Left colon (tissue), 2 donors: ENCODE data around the gene SRY. TPM values are rescaled to one million over a fixed set of nuclear protein-coding genes. Genes with fewer than 3 reads are reported as not detected.
"Not testable (repeated sequence)": the region's sequence is repeated elsewhere in the genome, so short reads cannot be mapped to it uniquely, and the experiment has no call there.

ENCODE experiments used
- ATAC-seq: fragments of 200-7000 bp; cut with Tn5 transposase; one replicate; pipeline ENCODE4 v1.9.1; 2020; ENCODE audit warnings: mild to moderate bottlenecking, moderate library complexity
- DNase-seq, 2 donors: peaks; one replicate each; pipeline ENCODE4 v3.0.0-alpha.2; 2020
- intact Hi-C, 2 donors: fragments of 100-400 bp; cut with DNase I in 1 of 2; cut with micrococcal nuclease in 1 of 2; formaldehyde crosslinking; loops; one replicate each; pipeline versions ENCODE4 v1.11.2 to v1.14.0; 2022; cut with DNase I, micrococcal nuclease
- long read RNA-seq: library from polyadenylated mRNA; unstranded; transcript quantifications from one replicate; pipeline ENCODE4 v2.0.0, GENCODE V29; 2021
- total RNA-seq, 2 donors: library from RNA; stranded (reverse); fragmentation: NEBNext Ultra II Directional; extraction: Animal tissue kit (Norgen Biotek cat#: 25700); gene quantifications; one replicate each; pipeline ENCODE4 v1.2.1, GENCODE V29; 2021
- donor health status: DM: no; HTN: no; CAD: no.
- donor health status: DM: yes; HTN: yes; CAD: no.

Gene SRY
- not detected for total RNA-seq
- long read RNA-seq = 0 reads

GRCh38 chrY:2787600-2787999, at the start of gene SRY:
SRY (minus strand) TSS chrY:2787682; CDS start chrY:2787603, 79 bp downstream.
- no peak for DNase-seq
- intact Hi-C loops = no loop called here
- no peak for ATAC-seq

GRCh38 chrY:2837078-2837477, 49.6 kb upstream of the SRY start:
- DNase-seq (no peak), ATAC-seq (no peak)
- intact Hi-C loops = no loop called here

- DNase-seq = no peak
- ATAC-seq = no peak
- intact Hi-C loops = no loop called here
Observed at GRCh38 chrY:2835230-2835629, 47.7 kb upstream of the SRY start.

- intact Hi-C loops = no loop called here
- ATAC-seq (no peak), DNase-seq (no peak)
Observed at GRCh38 chrY:2828497-2828896, 41.0 kb upstream of the SRY start.

- DNase-seq (no peak), ATAC-seq (no peak)
- intact Hi-C loops = no loop called here
Observed at GRCh38 chrY:2824471-2824870, 37.0 kb upstream of the SRY start.

GRCh38 chrY:2817146-2817896, 29.8 kb upstream of the SRY start:
- ATAC-seq, DNase-seq, intact Hi-C loops: not testable (repeated sequence)

- ATAC-seq (no peak), DNase-seq (no peak)
- intact Hi-C loops = no loop called here
Observed at GRCh38 chrY:2800246-2800645, 12.8 kb upstream of the SRY start.

- ATAC-seq (no peak), DNase-seq (no peak)
- intact Hi-C loops = no loop called here
Observed at GRCh38 chrY:2797991-2798390, 10.5 kb upstream of the SRY start.

GRCh38 chrY:2796977-2797523, 9.6 kb upstream of the SRY start:
- intact Hi-C loops = no loop called here
- no peak for ATAC-seq

GRCh38 chrY:2789756-2790155, 2.3 kb upstream of the SRY start:
- intact Hi-C loops = no loop called here
- DNase-seq = no peak
- no peak for ATAC-seq

More at GRCh38 chrY:2796977-2797523, 9.6 kb upstream of the SRY start:
- no peak for DNase-seq

- DNase-seq (no peak), ATAC-seq (no peak)
- intact Hi-C loops = no loop called here
Observed at GRCh38 chrY:2786876-2787512, 488 bp downstream of the SRY start.

Other genes with a start within 250 kb of the SRY start
- not detected for gene RPS4Y1, start 53.9 kb upstream of the SRY start, total RNA-seq
- not detected for gene ZFY, start 147.7 kb upstream of the SRY start, total RNA-seq